Loucy (cell line): ENCODE measurements around the gene COL1A1.
A peak's percentile ranks its signal among the peaks of the same experiment; 100 is the strongest.

ENCODE experiments used
- H2AFZ ChIP-seq: fragments of 200-600 bp; sonication (generic); 2 replicates; pipeline ENCODE4 v1.6.0; 2016; ENCODE audit warnings: antibody characterized with exemption, mild to moderate bottlenecking, low read length, moderate library complexity
- H3F3A ChIP-seq: fragments of 200-600 bp; 2 replicates; pipeline ENCODE4 v1.6.0; 2016; ENCODE audit warnings: antibody characterized with exemption, low read depth, mild to moderate bottlenecking
- H3K27me3 ChIP-seq: fragments of 200-600 bp; sonication (generic); 2 replicates; pipeline ENCODE4 v1.6.1; 2014; ENCODE audit warnings: low read length, mild to moderate bottlenecking; ENCODE audit not compliant: insufficient read depth, poor library complexity, severe bottlenecking
- H3K36me3 ChIP-seq: fragments of 200-600 bp; sonication (generic); 2 replicates; pipeline ENCODE4 v1.6.1; 2016; ENCODE audit warnings: low read length; ENCODE audit not compliant: insufficient read depth
- H3K4me1 ChIP-seq: fragments of 200-600 bp; sonication (generic); 2 replicates; pipeline ENCODE4 v1.5.1; 2014; ENCODE audit warnings: low read length, mild to moderate bottlenecking; ENCODE audit not compliant: insufficient read depth, poor library complexity, severe bottlenecking
- H3K4me2 ChIP-seq: fragments of 200-600 bp; sonication (generic); 2 replicates; pipeline ENCODE4 v1.6.0; 2014; ENCODE audit warnings: antibody characterized with exemption, low read length, low read depth, mild to moderate bottlenecking; ENCODE audit not compliant: poor library complexity, severe bottlenecking
- H3K4me3 ChIP-seq: fragments of 200-600 bp; sonication (generic); 2 replicates; pipeline ENCODE4 v1.5.1; 2014; ENCODE audit warnings: low read length, mild to moderate bottlenecking, mixed read lengths; ENCODE audit not compliant: poor library complexity, severe bottlenecking
- H3K79me2 ChIP-seq: fragments of 200-600 bp; sonication (generic); 2 replicates; pipeline ENCODE4 v1.6.1; 2014; ENCODE audit warnings: low read length; ENCODE audit not compliant: insufficient read depth
- H3K9ac ChIP-seq: fragments of 200-600 bp; sonication (generic); 2 replicates; pipeline ENCODE4 v1.6.0; 2014; ENCODE audit warnings: mild to moderate bottlenecking, low read depth, low read length, moderate library complexity; ENCODE audit not compliant: poor library complexity, severe bottlenecking
- H3K9me2 ChIP-seq: fragments of 200-600 bp; sonication (generic); replicated peaks from 2 replicates; pipeline ENCODE4 v1.6.1; 2016; ENCODE audit warnings: low read depth, low read length, mixed read lengths
- H3K9me3 ChIP-seq: fragments of 200-600 bp; sonication (generic); 2 replicates; pipeline ENCODE4 v1.6.1; 2014; ENCODE audit warnings: mild to moderate bottlenecking, antibody characterized with exemption, low read length, low read depth; ENCODE audit not compliant: insufficient read depth
- H4K20me1 ChIP-seq: fragments of 200-600 bp; sonication (generic); 2 replicates; pipeline ENCODE4 v1.6.0; 2014; ENCODE audit warnings: antibody characterized with exemption, low read length, mild to moderate bottlenecking; ENCODE audit not compliant: insufficient read depth, poor library complexity, severe bottlenecking
- EZH2phosphoT487 ChIP-seq: fragments of 200-600 bp; IDR thresholded peaks from 2 replicates; pipeline ENCODE4 v1.6.1; 2018; ENCODE audit warnings: antibody characterized with exemption, mild to moderate bottlenecking, moderate library complexity, borderline replicate concordance
- TF ChIP-seq, protein P1 (sequence below): fragments of 200-600 bp; sonication (generic); conservative IDR thresholded peaks from 2 replicates; pipeline ENCODE4 v1.5.1; 2014; ENCODE audit warnings: mild to moderate bottlenecking, antibody characterized with exemption, low read length

The COL1A1 gene

DNA sequence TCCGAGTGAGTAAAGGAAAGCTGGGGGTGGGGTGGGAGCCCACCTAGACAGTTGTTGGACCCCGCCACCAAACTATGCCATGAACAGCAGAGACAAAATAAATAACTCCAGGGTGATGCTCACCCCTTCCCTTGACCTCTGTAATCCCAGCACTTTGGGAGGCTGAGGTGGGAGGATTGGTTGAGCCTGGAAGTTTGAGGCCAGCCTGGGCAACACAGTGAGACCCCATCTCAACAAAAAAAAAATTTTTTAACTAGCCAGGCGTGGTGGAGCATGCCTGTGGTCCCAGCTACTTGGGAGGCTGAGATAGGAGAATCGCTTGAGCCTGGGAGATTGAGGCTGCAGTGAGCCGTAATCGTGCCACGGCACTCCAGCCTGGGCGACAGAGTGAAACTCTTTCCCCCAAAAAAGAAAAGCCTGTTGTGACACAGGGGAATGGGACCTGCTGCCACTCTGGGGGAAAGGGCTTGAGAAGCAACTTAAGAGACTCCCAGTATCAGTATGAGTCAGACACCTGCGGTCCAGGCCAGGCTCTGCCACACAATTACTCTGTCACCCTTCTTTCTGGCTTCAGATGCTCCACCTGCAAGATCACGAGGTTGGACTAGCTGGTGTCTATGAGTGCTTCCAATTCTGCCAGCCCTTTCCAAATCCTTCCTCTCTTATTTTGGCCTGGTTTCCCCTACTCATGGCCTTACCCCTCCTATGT is 30.6 kb downstream of the COL1A1 start:
- Histone ChIP-seq H3K4me1 (no peaks in the 10 kb centered on the region), H3K27me3 (no peaks in the 10 kb centered on the region), H3K4me3 (no peak overlapping the region), H3K79me2 (no peaks in the 10 kb centered on the region), H3K9me3 (no peaks in the 10 kb centered on the region), H3K36me3 (no peaks in the 10 kb centered on the region), H4K20me1 (no peaks in the 10 kb centered on the region), H3K9me2 (no peaks in the 10 kb centered on the region), H3F3A (no peaks in the 10 kb centered on the region), H3K9ac (no peak overlapping the region), H2AFZ (no peak overlapping the region), H3K4me2 (no peak overlapping the region)
- TF ChIP-seq, protein P1, sequence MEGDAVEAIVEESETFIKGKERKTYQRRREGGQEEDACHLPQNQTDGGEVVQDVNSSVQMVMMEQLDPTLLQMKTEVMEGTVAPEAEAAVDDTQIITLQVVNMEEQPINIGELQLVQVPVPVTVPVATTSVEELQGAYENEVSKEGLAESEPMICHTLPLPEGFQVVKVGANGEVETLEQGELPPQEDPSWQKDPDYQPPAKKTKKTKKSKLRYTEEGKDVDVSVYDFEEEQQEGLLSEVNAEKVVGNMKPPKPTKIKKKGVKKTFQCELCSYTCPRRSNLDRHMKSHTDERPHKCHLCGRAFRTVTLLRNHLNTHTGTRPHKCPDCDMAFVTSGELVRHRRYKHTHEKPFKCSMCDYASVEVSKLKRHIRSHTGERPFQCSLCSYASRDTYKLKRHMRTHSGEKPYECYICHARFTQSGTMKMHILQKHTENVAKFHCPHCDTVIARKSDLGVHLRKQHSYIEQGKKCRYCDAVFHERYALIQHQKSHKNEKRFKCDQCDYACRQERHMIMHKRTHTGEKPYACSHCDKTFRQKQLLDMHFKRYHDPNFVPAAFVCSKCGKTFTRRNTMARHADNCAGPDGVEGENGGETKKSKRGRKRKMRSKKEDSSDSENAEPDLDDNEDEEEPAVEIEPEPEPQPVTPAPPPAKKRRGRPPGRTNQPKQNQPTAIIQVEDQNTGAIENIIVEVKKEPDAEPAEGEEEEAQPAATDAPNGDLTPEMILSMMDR: no peak
- no peak for TF ChIP-seq EZH2phosphoT487

DNA sequence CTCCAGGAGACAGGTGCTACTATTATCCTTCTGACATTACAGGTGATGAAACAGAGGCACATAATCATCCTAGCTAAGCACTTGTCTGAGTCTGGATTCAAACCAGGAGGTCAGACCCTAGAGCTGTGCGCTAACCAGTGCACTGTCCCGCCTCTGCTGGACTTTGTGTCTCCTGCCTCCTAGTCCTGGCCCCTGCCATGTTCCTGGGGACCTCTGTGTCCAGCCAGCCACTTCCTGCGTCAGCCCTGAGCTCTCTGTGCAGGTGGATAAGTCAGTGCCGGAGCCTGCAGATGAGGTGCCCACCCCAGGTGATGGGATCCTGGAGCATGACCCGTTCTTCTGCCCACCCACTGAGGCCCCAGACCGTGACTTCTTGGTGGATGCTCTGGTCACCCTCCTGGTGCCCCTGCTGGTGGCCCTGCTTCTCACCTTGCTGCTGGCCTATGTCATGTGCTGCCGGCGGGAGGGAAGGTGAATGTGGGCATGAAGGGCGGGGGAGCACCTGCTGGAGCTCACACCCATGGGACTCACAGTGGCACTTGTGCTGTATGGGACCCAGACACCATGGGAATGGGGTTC is 31.5 kb downstream of the COL1A1 start:
- Histone ChIP-seq H3K4me2 (no peak overlapping the region), H3K9me2 (no peaks in the 10 kb centered on the region), H3F3A (no peaks in the 10 kb centered on the region), H3K9ac (no peak overlapping the region), H3K27me3 (no peaks in the 10 kb centered on the region), H3K4me1 (no peaks in the 10 kb centered on the region), H3K79me2 (no peaks in the 10 kb centered on the region), H3K4me3 (no peak overlapping the region), H2AFZ (no peak overlapping the region), H3K36me3 (no peaks in the 10 kb centered on the region), H3K9me3 (no peaks in the 10 kb centered on the region), H4K20me1 (no peaks in the 10 kb centered on the region)
- TF ChIP-seq, protein P1: no peak
- TF ChIP-seq EZH2phosphoT487: no peak

DNA sequence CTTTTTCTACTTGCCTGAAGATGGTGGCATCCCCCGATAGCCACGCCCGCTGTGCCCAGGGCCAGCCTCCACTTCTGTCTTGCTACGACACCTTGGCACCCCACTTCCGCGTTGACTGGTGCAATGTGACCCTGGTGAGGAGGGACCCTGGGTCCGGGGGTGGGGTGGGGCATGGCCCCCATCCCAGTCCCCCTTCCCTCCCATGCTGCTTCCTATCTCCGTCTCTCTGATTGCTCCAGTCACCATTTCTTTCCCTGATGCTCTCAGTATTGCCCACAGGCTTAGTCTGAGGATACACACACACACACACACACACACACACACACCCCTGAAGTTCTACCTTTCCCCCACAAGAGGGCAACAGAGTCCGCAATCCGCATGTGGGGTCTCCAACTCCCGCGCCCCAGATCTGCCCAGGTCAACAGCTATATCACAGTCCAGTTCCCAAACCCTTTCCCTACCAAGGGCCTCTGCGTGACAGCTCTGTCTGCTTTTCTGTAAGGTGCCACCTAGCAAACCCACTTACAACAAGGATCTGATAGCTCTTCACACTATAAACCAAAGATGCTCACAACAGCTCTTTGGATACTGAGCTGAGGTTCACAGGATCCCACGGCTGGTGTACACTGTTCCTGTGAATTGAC is 32.2 kb downstream of the COL1A1 start:
- Histone ChIP-seq H3K79me2 (no peaks in the 10 kb centered on the region), H3K4me1 (no peaks in the 10 kb centered on the region), H3F3A (no peaks in the 10 kb centered on the region), H3K4me3 (no peak overlapping the region), H3K36me3 (no peaks in the 10 kb centered on the region), H3K4me2 (no peak overlapping the region), H3K9ac (no peak overlapping the region), H3K27me3 (no peaks in the 10 kb centered on the region), H4K20me1 (no peaks in the 10 kb centered on the region), H3K9me3 (no peaks in the 10 kb centered on the region), H2AFZ (no peak overlapping the region), H3K9me2 (no peaks in the 10 kb centered on the region)
- TF ChIP-seq, protein P1: peak; percentile 93
- no peak for TF ChIP-seq EZH2phosphoT487
